ENCODE results near the gene FOXRED2.

GRCh38 chr22:36449596-36450175, 57.2 kb downstream of the FOXRED2 start:
- no peak for TF ChIP-seq GATA3 (IDR thresholded peaks at IDR 0.05; ENCODE audit: low read depth, low read length)
- no peak for TF ChIP-seq GATA2 (IDR thresholded peaks at IDR 0.05; ENCODE audit: low read depth, low read length)
